Neural cell (in vitro differentiated cells): ENCODE results near the gene CDK15. TPM values are rescaled to one million over a fixed set of nuclear protein-coding genes. Genes with fewer than 3 reads are reported as not detected.

ENCODE experiments used
- H2AFZ ChIP-seq: fragments of 200-600, 300-800 bp; sonication (generic), shearing (Covaris generic); 2 replicates; pipeline ENCODE4 v1.6.0; 2014; ENCODE audit warnings: low read depth, mild to moderate bottlenecking, antibody characterized with exemption, low read length, moderate library complexity
- H3F3A ChIP-seq: fragments of 200-600 bp; shearing (Covaris generic); 2 replicates; pipeline ENCODE4 v1.6.1; 2016; ENCODE audit warnings: mild to moderate bottlenecking, moderate library complexity, mixed read lengths, antibody characterized with exemption, low read length; ENCODE audit not compliant: insufficient read depth, poor library complexity, severe bottlenecking
- H3K27ac ChIP-seq: fragments of 200-600, 300-800 bp; sonication (generic), shearing (Covaris generic); 2 replicates; pipeline ENCODE4 v1.5.1; 2014; ENCODE audit warnings: mild to moderate bottlenecking, low read length, moderate library complexity
- H3K27me3 ChIP-seq: fragments of 300-800, 200-600 bp; sonication (generic), shearing (Covaris generic); 2 replicates; pipeline ENCODE4 v1.6.0; 2014; ENCODE audit warnings: mild to moderate bottlenecking, low read depth, low read length, moderate library complexity; ENCODE audit not compliant: insufficient read depth
- H3K36me3 ChIP-seq: fragments of 300-800, 200-600 bp; sonication (generic), shearing (Covaris generic); 2 replicates; pipeline ENCODE4 v1.5.1; 2014; ENCODE audit warnings: mild to moderate bottlenecking, antibody characterized with exemption, low read length, moderate library complexity; ENCODE audit not compliant: insufficient read depth
- H3K4me2 ChIP-seq: fragments of 300-800, 200-600 bp; sonication (generic), shearing (Covaris generic); 2 replicates; pipeline ENCODE4 v1.6.0; 2014; ENCODE audit warnings: mild to moderate bottlenecking, low read length
- H3K4me3 ChIP-seq: fragments of 300-800, 200-600 bp; sonication (generic), shearing (Covaris generic); 2 replicates; pipeline ENCODE4 v1.5.1; 2014; ENCODE audit warnings: mild to moderate bottlenecking, low read length, moderate library complexity
- H3K79me2 ChIP-seq: fragments of 200-600 bp; shearing (Covaris generic); replicated peaks from 2 replicates; pipeline ENCODE4 v1.6.0; 2014; ENCODE audit warnings: mild to moderate bottlenecking, low read length, moderate library complexity; ENCODE audit not compliant: insufficient read depth
- H3K9ac ChIP-seq: fragments of 300-800, 200-600 bp; sonication (generic), shearing (Covaris generic); 2 replicates; pipeline ENCODE4 v1.6.1; 2016; ENCODE audit warnings: mild to moderate bottlenecking, low read length, mixed read lengths
- H3K9me2 ChIP-seq: fragments of 200-600 bp; shearing (Covaris generic); 2 replicates; pipeline ENCODE4 v1.6.1; 2016; ENCODE audit warnings: mild to moderate bottlenecking, low read length, mixed read lengths; ENCODE audit not compliant: insufficient read depth
- H3K9me3 ChIP-seq: fragments of 200-600, 300-800 bp; sonication (generic), shearing (Covaris generic); 2 replicates; pipeline ENCODE4 v1.6.1; 2016; ENCODE audit warnings: mild to moderate bottlenecking, mixed run types, low read length, moderate library complexity, mixed read lengths
- H4K20me1 ChIP-seq: fragments of 200-600 bp; shearing (Covaris generic); 2 replicates; pipeline ENCODE4 v1.6.1; 2016; ENCODE audit warnings: mild to moderate bottlenecking, mixed run types; ENCODE audit not compliant: insufficient read depth
- CTCF ChIP-seq: fragments of 450-650 bp; IDR thresholded peaks from 2 replicates; pipeline ENCODE4 v1.5.1; 2014; ENCODE audit warnings: antibody characterized with exemption, mild to moderate bottlenecking, moderate library complexity; ENCODE audit not compliant: poor library complexity, severe bottlenecking
- EP300 ChIP-seq: fragments of 450-650 bp; conservative IDR thresholded peaks from 2 replicates; pipeline ENCODE4 v1.6.1; 2014; ENCODE audit warnings: antibody characterized with exemption, mild to moderate bottlenecking, moderate library complexity; ENCODE audit not compliant: poor library complexity, severe bottlenecking
- EZH2 ChIP-seq: fragments of 200-600, 300-800 bp; shearing (Covaris generic), sonication (generic); IDR thresholded peaks from 2 replicates; pipeline ENCODE4 v1.6.1; 2014; ENCODE audit warnings: antibody characterized with exemption, low read length, borderline replicate concordance, mild to moderate bottlenecking; ENCODE audit not compliant: insufficient read depth, poor library complexity, severe bottlenecking
- MXI1 ChIP-seq: fragments of 450-650 bp; conservative IDR thresholded peaks from 2 replicates; pipeline ENCODE4 v1.6.1; 2014; ENCODE audit warnings: antibody characterized with exemption, mild to moderate bottlenecking; ENCODE audit not compliant: poor library complexity, severe bottlenecking
- POLR2AphosphoS5 ChIP-seq: IDR thresholded peaks from 2 replicates; pipeline ENCODE4 v1.6.1; 2012
- RAD21 ChIP-seq: fragments of 450-650 bp; conservative IDR thresholded peaks from 2 replicates; pipeline ENCODE4 v1.6.1; 2014; ENCODE audit warnings: antibody characterized with exemption, mild to moderate bottlenecking, moderate library complexity
- REST ChIP-seq: IDR thresholded peaks from 2 replicates; pipeline ENCODE4 v1.6.1; 2012; ENCODE audit warnings: borderline replicate concordance
- SMC3 ChIP-seq: fragments of 450-650 bp; conservative IDR thresholded peaks from 2 replicates; pipeline ENCODE4 v1.6.1; 2014; ENCODE audit warnings: antibody characterized with exemption, mild to moderate bottlenecking, moderate library complexity; ENCODE audit not compliant: poor library complexity
- TAF1 ChIP-seq: IDR thresholded peaks from 2 replicates; pipeline ENCODE4 v1.6.1; 2012; ENCODE audit warnings: low read depth
- polyA plus RNA-seq: library from polyadenylated mRNA; depleted of rRNA; stranded (reverse); fragments of >200 nt; gene quantifications from 2 replicates; pipeline ENCODE4 v1.2.3, GENCODE V29; 2014

The CDK15 gene
- polyA plus RNA-seq, 1 donor from 2014 or later: 0.09 TPM

GRCh38 chr2:201831469-201831868 lies 25.1 kb downstream of the CDK15 start:
- Histone ChIP-seq H3K4me3 (no peak overlapping the region), H3K36me3 (no peaks in the 10 kb centered on the region), H4K20me1 (no peaks in the 10 kb centered on the region), H3K9ac (no peak overlapping the region), H3K79me2 (no peaks in the 10 kb centered on the region), H3K9me2 (no peaks in the 10 kb centered on the region), H3F3A (no peaks in the 10 kb centered on the region), H3K27ac (no peak overlapping the region), H3K4me2 (no peak overlapping the region), H2AFZ (no peak overlapping the region), H3K27me3 (no peaks in the 10 kb centered on the region), H3K9me3 (no peaks in the 10 kb centered on the region)
- TF ChIP-seq EZH2: no peak
- TF ChIP-seq EP300: no peak
- no peak for TF ChIP-seq REST

GRCh38 chr2:201833781-201834180 lies 27.4 kb downstream of the CDK15 start:
- no peaks in the 10 kb centered on the region for H3F3A ChIP-seq
- no peaks in the 10 kb centered on the region for H3K79me2 ChIP-seq
- no peak overlapping the region for H3K4me2 ChIP-seq
- H3K4me3 ChIP-seq: no peak overlapping the region
- no peaks in the 10 kb centered on the region for H3K9me3 ChIP-seq
- no peaks in the 10 kb centered on the region for H3K9me2 ChIP-seq
- H4K20me1 ChIP-seq: no peaks in the 10 kb centered on the region
- TF ChIP-seq TAF1: no peak
- TF ChIP-seq SMC3: no peak
- TF ChIP-seq POLR2AphosphoS5: no peak
- no peak for TF ChIP-seq CTCF
- TF ChIP-seq RAD21: no peak
- no peak for TF ChIP-seq MXI1
- no peak for TF ChIP-seq REST
- no peak for TF ChIP-seq EZH2
- TF ChIP-seq EP300: no peak
- no peak overlapping the region for H2AFZ ChIP-seq
- H3K27ac ChIP-seq: no peak overlapping the region
- H3K36me3 ChIP-seq: no peaks in the 10 kb centered on the region
- no peak overlapping the region for H3K9ac ChIP-seq
- no peaks in the 10 kb centered on the region for H3K27me3 ChIP-seq
